ENCODE data around the gene ZNF750. TPM values are rescaled to one million over a fixed set of nuclear protein-coding genes. Genes with fewer than 3 reads are reported as not detected.
"Not testable (repeated sequence)": the region's sequence is repeated elsewhere in the genome, so short reads cannot be mapped to it uniquely, and the experiment has no call there.

Gene ZNF750
- total RNA-seq, 1 experiment from 2014 or later, result not detected

DNA sequence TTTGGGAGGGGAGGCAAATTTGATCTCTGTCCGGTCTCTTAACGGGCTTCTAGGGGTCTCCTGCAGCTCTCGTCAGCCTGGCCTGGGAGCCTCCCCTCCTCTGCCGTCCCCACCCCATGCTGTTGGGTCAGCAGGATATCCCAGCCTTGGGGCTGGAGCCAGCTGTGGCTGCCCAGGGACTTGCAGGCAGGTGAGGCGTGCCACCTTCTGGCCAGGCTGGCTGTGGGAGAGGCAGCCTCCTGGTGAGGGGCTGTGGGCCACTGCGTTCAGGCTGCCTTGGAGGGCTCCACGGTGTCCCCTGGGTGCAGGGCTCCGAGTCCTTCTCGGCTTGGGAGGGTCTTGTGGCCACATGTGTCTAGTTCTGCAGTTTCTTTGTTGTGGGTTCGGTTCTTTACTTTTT, 53.4 kb downstream of the ZNF750 start:
- no peak for DNase-seq (ENCODE audit: low spot score)
- in situ Hi-C loops (cut with HindIII; ENCODE audit: low sequenced_read_pairs), result no loop called here

GRCh38 chr17:82785581-82785980, 54.2 kb downstream of the ZNF750 start:
- DNase-seq (ENCODE audit: low spot score); in situ Hi-C loops (cut with HindIII; ENCODE audit: low sequenced_read_pairs): not testable (repeated sequence)

DNA sequence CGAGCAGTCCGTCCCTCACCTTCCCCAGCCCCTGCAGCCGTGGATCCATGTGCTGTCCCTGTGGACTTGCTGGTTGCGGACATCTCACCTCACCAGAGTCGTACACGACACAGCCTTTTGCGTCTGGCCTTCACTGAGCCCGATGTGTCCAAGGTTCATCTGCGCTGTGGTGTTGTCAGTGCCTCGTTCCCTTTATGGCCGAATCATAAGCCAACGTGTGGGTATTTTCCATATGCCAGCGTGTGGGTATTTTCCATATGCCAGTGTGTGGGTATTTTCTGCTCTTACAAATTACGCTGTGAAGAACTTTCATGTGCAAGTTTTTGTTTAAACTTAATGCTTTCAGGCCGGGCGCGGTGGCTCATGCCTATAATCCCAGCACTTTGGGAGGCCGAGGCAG, 56.3 kb downstream of the ZNF750 start:
- DNase-seq (ENCODE audit: low spot score), result no peak

GRCh38 chr17:82782657-82783207, 57.1 kb downstream of the ZNF750 start:
- in situ Hi-C loops (cut with HindIII; ENCODE audit: low sequenced_read_pairs), result no loop called here
- DNase-seq (ENCODE audit: low spot score), result no peak

More for the DNA sequence above, 56.3 kb downstream of the ZNF750 start:
- in situ Hi-C loops (cut with HindIII; ENCODE audit: low sequenced_read_pairs), result no loop called here

GRCh38 chr17:82781894-82782274, 57.9 kb downstream of the ZNF750 start:
- peak; percentile 85 for DNase-seq (ENCODE audit: low spot score)
- in situ Hi-C loops (cut with HindIII; ENCODE audit: low sequenced_read_pairs), result no loop called here

GRCh38 chr17:82780971-82781893, 58.6 kb downstream of the ZNF750 start:
- in situ Hi-C loops (cut with HindIII; ENCODE audit: low sequenced_read_pairs), result no loop called here
- no peak for DNase-seq (ENCODE audit: low spot score)

GRCh38 chr17:82780195-82780594, 59.6 kb downstream of the ZNF750 start:
- DNase-seq (ENCODE audit: low spot score), result no peak
- in situ Hi-C loops (cut with HindIII; ENCODE audit: low sequenced_read_pairs), result no loop called here

DNA sequence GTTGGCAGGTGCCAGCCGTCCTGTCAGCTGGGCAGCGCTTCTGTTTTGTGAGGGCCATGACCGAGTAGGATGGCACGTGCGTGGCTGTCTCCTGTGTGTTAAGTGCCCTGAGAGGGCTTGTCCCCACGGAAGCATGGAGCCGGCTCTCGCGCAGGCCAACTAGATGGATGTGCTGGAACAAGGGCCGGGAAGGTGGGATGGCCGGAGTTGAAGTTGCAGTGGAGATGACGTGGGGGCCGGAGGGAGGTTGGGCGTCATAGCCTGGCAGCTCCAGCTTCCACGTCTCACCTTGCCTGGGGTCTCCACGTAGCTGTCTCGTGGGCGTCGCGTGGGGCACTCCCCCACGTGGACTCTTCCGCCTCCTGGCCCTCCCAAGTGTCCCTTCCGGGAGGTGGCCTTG, 60.3 kb downstream of the ZNF750 start:
- no peak for DNase-seq (ENCODE audit: low spot score)
- in situ Hi-C loops (cut with HindIII; ENCODE audit: low sequenced_read_pairs), result no loop called here

Other genes with a start within 250 kb of the ZNF750 start
- 109 and 117 TPM in 2 replicates for gene WDR45B, start 191.6 kb downstream of the ZNF750 start, total RNA-seq (2014; rRNA removed; shearing (Covaris generic))
- gene RAB40B, start 141.3 kb downstream of the ZNF750 start, total RNA-seq (2014; rRNA removed; shearing (Covaris generic)), result 28.7 and 37.8 TPM in 2 replicates
- 44.4 and 44.8 TPM in 2 replicates for gene FN3KRP, start 123.3 kb downstream of the ZNF750 start, total RNA-seq (2014; rRNA removed; shearing (Covaris generic))
- 0.03 and 0.43 TPM in 2 replicates for gene FN3K, start 104.4 kb downstream of the ZNF750 start, total RNA-seq (2014; rRNA removed; shearing (Covaris generic))
- 86.4 and 108 TPM in 2 replicates for gene TBCD, start 88.0 kb downstream of the ZNF750 start, total RNA-seq (2014; rRNA removed; shearing (Covaris generic))
- gene METRNL, start 239.6 kb upstream of the ZNF750 start, total RNA-seq (2014; rRNA removed; shearing (Covaris generic)), result 27.8 and 31.9 TPM in 2 replicates

Measured in G401 (cell line).